Panc1 (cell line): ENCODE data around the gene EHMT2.

Source experiments
- CTCF ChIP-seq: fragments of 450-650 bp; IDR thresholded peaks from 2 replicates; pipeline ENCODE4 v1.5.1; 2017; ENCODE audit warnings: mild to moderate bottlenecking
- POLR2AphosphoS5 ChIP-seq: IDR thresholded peaks from 2 replicates; pipeline ENCODE4 v1.6.1; 2012; ENCODE audit warnings: mild to moderate bottlenecking, low read depth, low read length, moderate library complexity
- REST ChIP-seq, 2 experiments: IDR thresholded peaks; 2 replicates each; pipeline ENCODE4 v1.6.1; 2011 to 2012; ENCODE audit warnings: low read depth in 2 of 2, control low read depth in 1 of 2, low read length in 1 of 2, mild to moderate bottlenecking in 1 of 2, moderate library complexity in 1 of 2; ENCODE audit not compliant: insufficient read depth in 1 of 2
- SIN3A ChIP-seq: IDR thresholded peaks from 2 replicates; pipeline ENCODE4 v1.6.1; 2012; ENCODE audit warnings: low read depth, mild to moderate bottlenecking, low read length, moderate library complexity, borderline replicate concordance; ENCODE audit not compliant: insufficient read depth
- TCF7L2 ChIP-seq: IDR thresholded peaks from 2 replicates; pipeline ENCODE4 v1.6.1; 2011; ENCODE audit warnings: mild to moderate bottlenecking, low read depth, low read length, inconsistent platforms

GRCh38 chr6:31834367-31835250, 62.9 kb downstream of the EHMT2 start:
- TF ChIP-seq REST (IDR thresholded peaks at IDR 0.05; ENCODE audit: insufficient read depth in 1 of 2, low read depth in 2 of 2, low read length in 1 of 2) = peak in 1 of 2 experiments; percentile 15; a peak in 1 of 4 replicates
- TF ChIP-seq CTCF = no peak
- TF ChIP-seq SIN3A = peak; percentile 88; the same call in 1 of the 2 replicates
- peak; percentile 100 for TF ChIP-seq POLR2AphosphoS5
- no peak for TF ChIP-seq TCF7L2
